GM19025 (cell line): ENCODE data around the gene SRD5A1.
A peak's percentile ranks its signal among the peaks of the same experiment; 100 is the strongest.

ENCODE experiments used
- ATAC-seq: cut with Tn5 transposase; IDR thresholded peaks from one replicate; pipeline ENCODE4 v1.9.1; 2021; ENCODE audit warnings: mild to moderate bottlenecking, low read depth, moderate library complexity; ENCODE audit not compliant: unreplicated experiment

SRD5A1 gene

DNA sequence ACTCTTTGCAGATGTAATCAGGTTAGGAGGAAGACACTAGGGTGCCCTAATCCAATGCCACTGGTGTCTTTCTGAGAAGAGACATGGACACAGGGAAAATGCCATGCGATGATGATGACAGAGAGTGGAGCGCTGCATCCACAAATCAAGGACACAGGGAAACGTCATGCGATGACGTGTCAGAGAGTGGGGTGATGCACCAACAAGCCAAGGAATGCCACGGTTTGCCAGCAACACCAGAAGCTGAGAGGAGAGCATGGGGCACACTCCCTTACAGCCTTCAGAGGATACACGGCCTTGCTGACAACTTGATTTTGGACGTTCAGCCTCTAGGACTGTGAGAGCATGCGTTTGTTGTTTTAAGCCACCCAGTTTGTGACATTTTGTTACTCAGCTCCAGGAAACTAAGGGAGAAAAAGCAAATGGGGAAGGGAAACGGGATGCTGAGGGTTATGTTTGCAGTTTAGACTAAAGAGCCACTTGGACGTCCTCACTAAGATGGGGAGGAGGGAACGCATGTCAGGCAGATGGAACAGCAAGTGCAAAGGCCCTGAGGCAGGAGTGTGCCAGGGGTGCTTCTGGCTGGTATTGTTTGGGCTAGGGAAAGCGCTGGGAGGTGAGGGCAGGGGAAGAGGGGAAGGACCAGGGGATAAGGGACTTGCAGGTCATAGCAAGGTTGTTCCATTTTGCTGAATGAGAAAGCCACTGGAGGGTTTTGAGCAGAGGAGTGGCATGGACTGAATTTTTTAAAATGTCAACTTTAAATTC lies 77.5 kb downstream of the SRD5A1 start:
- no peak for ATAC-seq

DNA sequence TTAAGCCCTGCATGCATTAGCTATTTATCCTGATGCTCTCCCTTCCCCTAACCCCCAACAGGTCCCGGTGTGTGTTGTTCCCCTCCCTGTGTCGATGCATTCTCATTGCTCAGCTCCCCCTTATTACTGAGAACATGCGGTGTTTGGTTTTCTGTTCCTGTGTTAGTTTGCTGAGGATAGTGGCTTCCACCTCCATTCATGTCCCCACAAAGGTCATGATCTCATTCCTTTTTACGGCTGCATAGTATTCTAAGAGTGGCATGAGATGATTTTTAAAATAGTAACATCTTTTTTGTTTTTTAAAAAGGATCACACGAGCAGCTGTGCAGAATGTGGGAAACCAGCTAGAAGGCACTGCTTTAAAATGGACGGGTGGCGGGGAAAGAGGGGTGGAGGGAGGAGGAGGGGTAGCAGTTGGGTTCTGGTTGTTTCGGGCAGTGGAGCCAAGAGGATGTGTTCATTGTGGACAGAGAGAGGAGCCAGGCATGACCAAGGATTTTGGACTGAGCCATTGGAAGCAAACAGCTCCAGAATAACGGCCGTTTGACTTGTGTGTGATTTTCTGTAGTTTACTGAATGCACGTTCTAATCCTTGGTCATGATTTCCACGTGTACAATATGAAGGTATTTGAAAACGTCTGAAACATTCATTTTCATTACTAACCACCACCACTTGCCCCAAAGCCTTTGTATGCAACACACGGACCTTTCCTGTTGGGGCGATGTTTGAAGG lies 78.3 kb downstream of the SRD5A1 start:
- no peak for ATAC-seq

DNA sequence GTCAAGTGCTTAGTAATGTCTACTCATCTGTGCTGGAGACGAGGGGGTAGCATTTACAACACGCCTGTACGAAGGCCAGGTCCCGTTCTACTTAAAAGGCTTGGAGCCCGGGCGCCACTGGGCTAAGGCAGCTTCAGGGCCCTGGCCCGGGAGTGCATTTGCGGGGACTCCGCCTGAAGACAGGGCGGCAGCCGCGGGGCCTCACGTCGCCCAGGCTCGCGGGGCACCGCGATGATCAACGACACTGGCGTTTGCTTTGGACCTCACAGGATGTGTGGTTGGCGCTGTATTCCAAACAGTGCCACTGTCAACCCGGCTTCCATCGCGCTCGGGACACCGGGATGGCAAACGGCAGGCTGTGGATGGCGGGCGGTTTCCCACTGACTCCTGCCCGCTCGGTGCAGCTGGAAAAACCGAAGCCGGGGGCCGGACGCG lies 78.9 kb downstream of the SRD5A1 start:
- ATAC-seq, result no peak

DNA sequence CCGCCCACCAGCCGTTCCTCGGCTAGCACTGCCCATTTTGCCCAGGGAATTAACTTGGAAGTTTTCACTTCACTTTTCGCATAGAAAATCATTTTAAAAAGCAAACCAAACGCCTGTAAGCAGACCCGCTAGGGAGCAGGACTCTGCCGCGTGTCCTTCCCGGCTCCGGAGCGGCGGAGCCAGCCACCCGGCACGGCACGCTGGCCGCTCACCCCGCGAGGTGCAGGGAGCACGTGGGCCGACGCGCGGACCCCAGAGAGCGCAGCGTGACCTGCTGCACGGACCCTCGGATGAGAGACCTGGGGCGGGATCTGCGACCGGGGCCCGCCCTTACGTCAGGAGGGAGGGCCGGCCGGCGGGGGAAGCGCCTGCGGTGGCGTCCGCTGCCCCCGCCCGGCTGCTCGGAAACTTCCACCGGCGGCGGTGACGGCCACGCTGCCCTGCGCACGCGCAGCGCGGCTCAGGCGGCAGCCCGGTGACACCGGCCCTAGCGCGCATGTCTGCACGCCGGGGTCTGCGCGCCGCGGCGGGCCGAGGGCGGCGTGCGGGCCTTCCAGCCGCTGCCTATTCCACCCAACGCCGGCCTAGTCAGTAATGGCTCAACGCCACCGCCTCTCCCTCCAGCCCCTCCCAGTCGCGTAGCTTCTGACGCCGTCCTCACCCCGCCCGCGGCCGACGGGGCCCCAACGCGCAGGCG lies 79.5 kb downstream of the SRD5A1 start:
- ATAC-seq, result peak; percentile 54

DNA sequence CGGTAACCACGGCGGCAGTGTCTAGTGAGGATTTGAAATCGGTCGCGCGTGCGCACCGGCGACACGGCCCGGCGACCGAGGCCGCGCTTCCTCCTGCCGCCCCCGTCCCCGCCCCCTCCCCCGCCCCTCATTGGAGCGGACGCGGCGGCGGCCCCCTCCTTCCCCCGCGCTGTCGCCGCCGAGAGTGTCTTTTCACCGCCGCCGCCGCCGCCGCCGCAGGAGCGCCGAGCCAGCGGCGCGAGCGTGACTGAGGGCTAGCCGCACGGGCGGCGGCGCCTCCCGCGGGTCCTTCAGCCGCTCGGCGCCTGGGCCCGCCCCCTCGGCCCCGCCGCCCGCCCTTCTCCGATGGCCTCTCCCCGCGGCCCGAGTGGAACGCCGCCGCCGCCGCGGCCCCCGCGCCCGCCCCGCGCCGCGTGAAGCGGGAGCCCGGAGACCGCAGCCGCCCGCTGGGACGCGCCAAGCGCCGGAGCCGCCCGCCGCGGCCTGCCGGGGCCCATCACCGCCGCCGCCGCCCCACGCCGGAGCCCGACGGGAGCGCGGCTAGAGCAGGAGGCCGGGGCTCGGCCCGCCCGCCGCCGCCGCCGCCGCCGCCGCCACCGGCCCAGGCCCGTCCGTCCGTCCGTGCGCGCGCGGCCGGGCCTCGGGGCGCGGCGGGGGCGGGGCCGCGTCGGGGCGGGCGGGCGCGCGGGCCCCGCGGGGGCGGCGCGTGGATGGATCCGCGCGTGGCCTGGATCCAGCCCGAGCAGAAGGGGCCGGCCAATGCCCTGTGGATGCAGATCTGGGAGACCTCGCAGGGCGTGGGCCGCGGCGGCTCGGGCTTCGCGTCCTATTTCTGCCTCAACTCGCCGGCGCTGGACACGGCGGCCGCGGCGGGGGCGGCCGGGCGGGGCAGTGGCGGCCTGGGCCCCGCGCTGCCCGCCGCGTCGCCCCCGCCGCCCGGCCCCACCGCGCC lies 80.3 kb downstream of the SRD5A1 start, which contains the start of gene TENT4A:
Gene TENT4A (plus strand): TSS at position 159 of the 952 bp plus-strand sequence. CDS start 552 bp downstream, at position 711.
- peak; percentile 17 for ATAC-seq

DNA sequence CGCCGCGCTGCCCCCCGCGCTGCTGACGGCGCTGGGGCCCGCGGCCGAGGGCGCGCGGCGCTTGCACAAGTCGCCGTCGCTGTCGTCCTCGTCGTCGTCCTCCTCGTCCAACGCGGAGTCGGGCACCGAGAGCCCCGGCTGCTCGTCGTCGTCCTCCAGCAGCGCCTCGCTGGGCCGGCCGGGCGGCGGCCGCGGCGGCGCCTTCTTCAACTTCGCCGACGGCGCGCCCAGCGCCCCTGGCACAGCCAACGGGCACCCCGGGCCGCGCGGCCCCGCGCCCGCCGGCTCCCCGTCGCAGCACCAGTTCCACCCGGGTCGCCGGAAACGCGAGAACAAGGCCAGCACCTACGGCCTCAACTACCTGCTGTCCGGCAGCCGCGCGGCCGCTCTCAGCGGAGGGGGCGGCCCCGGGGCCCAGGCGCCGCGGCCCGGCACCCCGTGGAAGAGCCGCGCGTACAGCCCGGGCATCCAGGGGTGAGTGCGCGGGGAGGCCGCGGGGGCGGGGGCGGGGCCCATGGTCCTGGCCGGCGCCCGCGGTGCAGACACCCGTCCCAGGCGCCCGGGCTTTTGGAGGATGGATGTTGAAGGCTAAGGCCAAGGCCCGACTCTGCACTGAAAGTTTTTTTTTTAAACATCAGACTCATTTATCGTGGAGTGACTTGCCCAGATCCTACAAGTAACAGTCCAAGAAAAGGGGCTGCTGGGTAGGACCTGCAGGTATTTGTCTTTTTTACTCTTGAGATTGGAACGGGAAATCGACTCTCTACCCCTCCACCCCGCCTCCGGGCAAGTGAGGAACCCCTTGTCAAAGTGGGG lies 81.2 kb downstream of the SRD5A1 start:
- no peak for ATAC-seq

DNA sequence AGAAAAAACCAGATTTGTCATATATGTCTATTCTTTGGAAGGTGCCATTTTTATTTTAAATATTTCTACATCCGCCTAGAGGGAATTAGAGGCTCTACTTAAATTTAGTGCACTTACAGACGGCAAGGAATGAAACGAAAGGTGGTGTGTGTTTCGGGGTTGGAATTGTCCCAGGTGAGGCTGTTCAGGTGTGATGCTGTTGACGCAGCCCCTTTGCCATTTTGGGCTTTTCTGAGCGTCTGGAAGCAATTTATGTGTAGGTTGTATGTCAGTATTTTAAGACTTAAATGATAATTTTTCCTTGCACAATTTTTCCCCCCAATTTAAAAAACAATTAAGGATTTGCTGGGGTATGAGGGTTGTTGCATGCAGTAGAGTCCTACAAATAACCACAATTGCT lies 82.0 kb downstream of the SRD5A1 start:
- no peak for ATAC-seq

DNA sequence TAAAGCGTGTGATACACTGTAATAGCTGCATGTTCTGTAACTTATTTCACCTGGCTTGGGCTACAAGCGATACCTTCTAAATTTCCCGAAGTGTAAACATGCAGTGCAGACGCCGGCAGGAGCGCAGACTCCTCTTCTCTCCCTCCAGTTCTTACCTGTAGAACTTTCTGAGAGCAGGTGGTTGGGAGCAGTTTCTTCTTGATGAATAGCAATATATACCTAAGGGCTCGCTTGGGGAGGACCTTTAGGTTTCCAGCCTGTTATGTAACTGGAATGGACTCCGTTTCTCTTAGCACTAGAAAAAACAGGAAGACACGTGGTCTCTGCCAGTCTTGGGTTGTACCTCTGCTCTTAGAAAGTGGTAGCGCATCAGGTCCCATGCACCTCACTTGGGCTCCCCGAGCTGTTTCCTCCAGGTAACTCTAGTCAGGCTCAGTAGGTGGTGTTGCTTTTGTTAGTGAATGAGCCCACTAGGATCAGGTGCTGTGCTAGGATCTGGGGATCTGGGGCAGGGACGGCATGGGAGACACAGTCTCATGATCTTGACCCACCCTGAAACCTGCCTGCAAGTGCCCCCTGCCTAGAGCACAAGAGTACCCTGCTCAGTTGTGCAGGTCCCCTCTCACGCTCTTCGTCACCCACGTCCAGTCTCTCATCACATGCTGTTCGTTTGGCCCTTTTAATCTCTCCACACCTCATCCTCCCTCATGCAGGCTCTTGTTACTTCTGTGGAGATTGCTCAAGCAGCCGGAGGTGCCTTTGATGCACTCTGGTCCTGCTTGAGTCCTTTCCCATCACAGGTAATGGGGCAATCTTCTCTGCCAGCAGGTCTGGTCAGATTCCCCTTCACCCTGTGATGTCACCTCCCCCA lies 82.8 kb downstream of the SRD5A1 start:
- ATAC-seq, result no peak

DNA sequence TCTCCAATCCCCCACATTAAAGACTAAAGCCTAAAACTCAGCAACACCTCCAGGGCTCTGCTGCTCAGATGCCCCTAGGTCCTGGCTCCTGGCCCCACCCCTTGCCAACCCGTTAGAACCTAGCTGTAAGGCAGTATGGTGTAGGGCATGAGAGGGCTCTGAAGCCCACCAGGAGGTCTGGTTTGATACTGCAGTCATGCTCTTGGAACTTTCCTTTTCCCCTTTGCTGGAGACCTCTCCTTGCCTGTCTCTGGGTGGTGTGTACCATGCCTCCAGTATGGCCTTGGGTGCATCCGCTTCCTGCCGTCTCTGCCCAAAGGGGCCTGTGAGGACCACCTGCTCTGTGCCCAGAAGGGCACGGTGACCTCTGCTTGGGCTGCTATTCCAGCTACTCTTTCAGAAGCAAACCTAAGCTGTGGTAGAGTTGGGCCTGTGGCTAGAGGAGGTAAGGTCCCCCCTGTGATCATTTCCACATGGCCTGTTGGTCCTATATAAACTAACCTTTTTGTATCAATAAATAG lies 83.4 kb downstream of the SRD5A1 start:
- ATAC-seq, result no peak

DNA sequence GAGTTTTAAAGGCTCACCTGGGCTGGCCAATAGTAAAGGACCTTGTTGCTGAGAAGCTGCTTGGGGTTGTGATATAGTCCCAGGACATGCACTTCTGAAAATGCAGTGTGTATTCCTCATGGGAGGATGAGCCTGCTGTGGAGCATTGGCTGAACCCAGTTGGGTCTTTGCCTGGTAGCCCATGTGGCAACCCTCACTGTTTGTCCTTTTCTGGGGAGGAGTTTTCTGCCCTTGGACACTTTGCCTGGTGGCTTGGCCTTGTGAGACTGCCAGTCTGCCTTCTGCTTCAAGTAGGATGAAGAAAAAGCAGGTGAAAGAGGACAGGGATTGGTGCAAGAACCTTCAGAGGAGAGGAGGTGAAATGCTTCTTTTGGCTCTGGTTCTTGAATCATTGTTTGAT lies 84.0 kb downstream of the SRD5A1 start:
- no peak for ATAC-seq

DNA sequence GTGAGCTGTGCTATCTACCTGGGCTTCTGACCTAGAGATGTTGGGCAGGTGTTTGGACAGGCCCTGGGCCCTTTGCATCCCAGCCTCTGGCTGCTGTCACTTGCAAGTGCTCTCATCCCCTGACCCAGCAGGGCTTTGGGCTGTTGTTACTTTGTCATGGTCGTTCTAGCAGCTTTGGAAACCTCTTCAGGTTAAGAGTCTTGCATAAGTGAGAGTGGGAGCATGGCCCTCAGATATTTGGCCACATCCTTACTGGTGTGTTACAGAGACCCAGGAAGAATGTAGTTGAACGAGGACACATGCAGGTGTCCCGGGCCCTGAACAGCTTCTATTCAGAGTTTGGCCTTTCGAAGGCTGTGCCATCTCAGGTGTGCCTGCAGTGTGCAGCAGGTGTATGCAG lies 84.4 kb downstream of the SRD5A1 start:
- ATAC-seq, result no peak

DNA sequence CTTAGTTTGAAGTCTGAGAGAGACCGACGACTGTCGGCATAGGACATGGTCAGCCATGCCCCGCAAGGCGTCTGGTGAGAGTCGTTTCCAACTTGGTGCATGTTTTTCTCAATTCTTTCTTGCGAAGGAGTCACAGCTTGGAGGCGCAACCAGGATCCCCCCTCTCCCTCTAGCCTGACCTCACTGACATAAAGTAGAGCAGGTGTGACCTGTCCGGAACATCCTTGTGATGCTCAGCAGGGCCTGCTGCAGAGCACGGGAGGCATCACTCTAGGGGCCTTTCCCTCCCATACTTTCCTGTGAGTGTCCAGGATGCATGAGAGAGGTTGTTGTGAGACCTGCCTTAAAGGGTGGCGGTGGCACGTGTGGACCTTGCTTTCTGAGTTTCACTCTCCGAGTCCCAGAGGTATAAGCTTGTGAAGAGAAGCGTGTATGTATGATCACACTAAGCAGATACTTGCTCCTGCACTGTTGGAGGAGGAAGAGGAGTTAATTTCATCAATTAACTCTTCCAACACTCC lies 85.0 kb downstream of the SRD5A1 start:
- ATAC-seq, result no peak

DNA sequence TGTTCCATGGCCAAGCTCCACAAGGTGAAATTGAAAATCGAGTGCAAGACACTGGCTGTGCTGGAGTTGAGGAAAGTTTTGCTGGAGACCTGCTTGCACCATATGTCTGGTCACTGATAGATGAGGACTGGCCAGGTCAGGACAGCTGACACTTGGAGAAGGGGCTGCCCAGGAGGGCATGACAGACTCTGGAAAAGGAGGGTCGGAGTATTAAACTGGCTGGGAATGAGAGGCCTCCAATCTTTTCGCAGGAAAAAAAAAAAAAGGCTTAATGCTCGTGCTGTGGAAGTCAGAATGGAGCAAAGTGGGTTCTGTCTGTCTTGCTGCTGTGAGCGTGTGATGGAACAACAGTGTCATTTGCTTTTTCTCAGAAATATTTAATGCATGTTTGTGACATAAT lies 85.5 kb downstream of the SRD5A1 start:
- ATAC-seq, result no peak

DNA sequence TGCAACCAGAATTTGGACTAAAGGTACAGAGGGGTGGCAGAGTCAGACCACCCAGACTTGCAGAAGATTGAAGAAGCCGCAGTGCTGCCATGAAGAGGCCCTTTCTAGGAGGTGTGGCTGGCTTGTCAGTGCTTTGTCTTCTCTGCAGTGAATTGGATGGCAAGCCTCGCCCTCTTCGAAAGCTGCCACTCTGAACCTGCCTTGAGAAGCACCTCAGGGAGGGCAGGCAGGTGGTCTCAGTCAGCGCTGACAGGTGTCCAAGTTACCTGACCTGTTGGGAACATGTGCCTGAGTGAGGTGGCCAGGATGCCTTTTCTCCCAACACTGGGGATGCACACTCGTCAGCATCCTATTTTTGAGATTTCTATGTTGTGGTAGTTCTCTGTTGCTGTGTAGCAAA lies 86.2 kb downstream of the SRD5A1 start:
- ATAC-seq, result no peak

DNA sequence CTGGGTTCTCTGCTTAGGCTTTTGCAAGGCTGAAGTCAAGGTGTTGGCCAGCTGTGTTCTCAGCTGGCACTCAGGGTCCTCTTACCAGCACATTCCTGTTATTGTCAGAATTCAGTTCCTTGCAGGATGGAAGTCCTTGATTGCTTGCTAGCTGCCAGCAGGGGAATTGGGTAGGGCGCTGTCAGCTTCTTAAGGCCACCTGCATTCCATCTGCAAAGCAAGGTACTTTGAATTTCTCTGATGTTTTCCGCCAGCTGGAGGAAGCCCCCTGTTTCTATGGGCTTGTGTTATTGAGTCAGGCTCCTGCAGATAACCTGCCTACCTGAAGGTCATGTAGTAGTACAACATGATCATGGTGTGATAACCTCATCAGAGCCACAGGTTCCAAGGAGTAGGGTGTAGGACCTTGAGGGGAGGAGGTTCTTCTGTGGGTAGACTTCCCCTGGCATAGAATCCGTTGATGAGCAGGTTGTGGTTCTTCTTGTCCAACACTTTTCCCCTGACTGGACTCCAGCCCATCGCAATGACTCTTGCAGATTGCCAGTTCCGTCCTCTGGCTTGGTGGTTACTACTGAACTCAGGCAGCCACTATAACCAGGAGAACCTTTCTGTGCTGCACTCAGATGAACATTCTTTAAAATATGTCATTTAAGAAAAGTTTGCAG lies 86.8 kb downstream of the SRD5A1 start:
- no peak for ATAC-seq

DNA sequence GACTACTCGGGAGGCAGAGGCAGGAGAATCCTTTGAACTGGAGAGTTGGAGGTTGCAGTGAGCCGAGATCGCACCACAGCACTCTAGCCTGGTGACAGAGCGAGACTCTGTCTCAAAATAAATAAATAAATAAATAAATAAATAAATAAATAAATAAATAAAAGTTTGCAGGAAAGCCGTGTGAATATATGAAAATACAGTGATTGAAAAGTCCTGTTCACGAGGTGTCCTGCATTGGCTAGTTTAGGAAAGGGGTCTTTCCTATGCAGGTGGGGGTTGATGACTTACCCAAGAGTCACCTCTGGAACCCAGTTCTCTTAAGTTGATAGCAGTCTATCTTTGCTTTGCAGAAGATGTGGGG lies 87.3 kb downstream of the SRD5A1 start:
- no peak for ATAC-seq

DNA sequence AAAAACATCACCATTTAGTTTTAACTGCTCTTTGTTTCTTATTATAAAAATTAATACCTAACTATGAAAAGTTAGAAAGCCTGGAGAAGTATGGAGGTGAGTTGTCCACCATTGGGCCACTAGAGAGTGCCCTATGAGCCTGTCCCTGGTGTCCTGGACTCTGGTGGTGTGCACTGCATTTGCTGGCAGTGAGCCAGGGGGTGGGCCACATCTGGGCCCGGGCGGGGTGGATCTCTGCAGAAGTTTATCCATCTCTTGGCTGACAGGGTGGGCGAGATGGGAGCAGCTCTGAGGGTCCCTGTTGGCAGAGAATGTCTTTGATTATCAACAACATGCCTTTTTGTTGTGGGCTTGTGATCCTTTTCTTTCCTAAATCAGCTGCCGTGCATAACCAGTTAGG lies 88.2 kb downstream of the SRD5A1 start:
- no peak for ATAC-seq

DNA sequence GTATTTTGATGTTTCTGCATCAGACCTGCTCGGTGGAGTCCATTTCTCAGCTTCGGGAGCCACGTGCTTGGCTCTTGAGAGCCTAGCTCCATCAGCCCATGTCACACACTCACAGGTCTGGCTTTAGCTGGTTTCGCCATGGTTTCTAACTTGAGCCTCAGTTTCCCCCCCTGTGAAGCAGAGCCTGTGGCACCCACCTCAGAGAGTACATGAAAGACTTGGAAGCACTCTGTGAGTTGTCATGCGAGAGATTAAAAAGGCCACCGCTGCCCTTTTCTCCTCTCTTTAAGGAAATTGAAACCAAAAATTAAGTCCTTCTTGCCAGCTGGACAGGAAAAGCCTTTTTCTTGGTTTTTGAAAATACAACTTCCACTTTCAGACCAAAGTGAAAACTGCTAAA lies 88.8 kb downstream of the SRD5A1 start:
- peak; percentile 33 for ATAC-seq
